GM10248 (cell line): Measurements from ENCODE around the gene SPRR2B.
"Not testable (repeated sequence)": the region's sequence is repeated elsewhere in the genome, so short reads cannot be mapped to it uniquely, and the experiment has no call there.

ENCODE experiments used
- CTCF ChIA-PET: fragments of 300-600 bp; sonication (Branson Sonifier 250); formaldehyde crosslinking; extraction: SDS; loops from one replicate; lab custom pipeline; 2021; ENCODE audit warnings: antibody characterized with exemption; lab: Yijun Ruan, JAX
- POLR2A ChIA-PET: fragments of 350-650 bp; sonication (Branson Sonifier 250); formaldehyde crosslinking; extraction: SDS; loops from one replicate; lab custom pipeline; 2020; ENCODE audit warnings: antibody characterized with exemption; lab: Yijun Ruan, JAX
- DNase-seq: peaks from one replicate; pipeline ENCODE4 v3.0.0; 2012; ENCODE audit errors: extremely low spot score
- CTCF ChIP-seq: IDR thresholded peaks from 2 replicates; pipeline ENCODE4 v1.5.1; 2012; ENCODE audit warnings: mild to moderate bottlenecking, low read depth; ENCODE audit errors: extremely low read depth, missing control alignments, control extremely low read depth

Gene SPRR2B

GRCh38 chr1:153070243-153070642 lies 1.2 kb downstream of the SPRR2B start:
- no peak for TF ChIP-seq CTCF
- POLR2A ChIA-PET, result no interaction called here
- DNase-seq, result no peak
- CTCF ChIA-PET, result interaction anchor here (1.3 to 1.6 kb wide), 2 partner anchors 19 to 123 kb away, joined by 3 to 4 read pairs; no protein-coding TSS in a partner anchor

- DNase-seq, result no peak
- ChIA-PET CTCF (interaction anchor here (1.3 to 2.2 kb wide), 4 partner anchors 12 to 162 kb away, joined by 3 to 6 read pairs (median 4); partner anchors contain the start of gene SPRR2B), POLR2A (no interaction called here)
- TF ChIP-seq CTCF, result no peak
Measured at GRCh38 chr1:153058826-153059784, 12.3 kb downstream of the SPRR2B start.

- POLR2A ChIA-PET, result no interaction called here
- TF ChIP-seq CTCF, result no peak
- CTCF ChIA-PET, result interaction anchor here (1.3 to 2.2 kb wide), 4 partner anchors 13 to 163 kb away, joined by 3 to 6 read pairs (median 4); partner anchors contain the start of gene SPRR2B
- DNase-seq, result no peak
Measured at GRCh38 chr1:153058154-153058553, 13.3 kb downstream of the SPRR2B start.

- no peak for TF ChIP-seq CTCF
- ChIA-PET POLR2A (no interaction called here), CTCF (interaction anchor here (1.5 to 2.2 kb wide), 3 partner anchors 12 to 17 kb away, joined by 3 to 6 read pairs (median 5); partner anchors contain the start of gene SPRR2B)
- no peak for DNase-seq
Measured at GRCh38 chr1:153057375-153057774, 14.0 kb downstream of the SPRR2B start, which contains the start of gene SPRR2A. SPRR2A (minus strand) TSS chr1:153057512; CDS start chr1:153056735, 777 bp downstream.

GRCh38 chr1:153056111-153056510 lies 15.3 kb downstream of the SPRR2B start:
- CTCF ChIA-PET, POLR2A ChIA-PET: not testable (repeated sequence)

GRCh38 chr1:153049211-153049610 lies 22.2 kb downstream of the SPRR2B start:
- no peak for DNase-seq
- no peak for TF ChIP-seq CTCF
- ChIA-PET CTCF (no interaction called here), POLR2A (no interaction called here)

More at GRCh38 chr1:153056111-153056510, 15.3 kb downstream of the SPRR2B start:
- DNase-seq, result not testable (repeated sequence)

- ChIA-PET CTCF (interaction anchor here (1.0 kb wide), 1 partner anchor 10 kb away, joined by 4 read pairs; no protein-coding TSS in a partner anchor), POLR2A (no interaction called here)
- no peak for TF ChIP-seq CTCF
- no peak for DNase-seq
Measured at GRCh38 chr1:153040950-153041631, 30.3 kb downstream of the SPRR2B start, which contains the start of gene SPRR2D. SPRR2D (minus strand) TSS chr1:153041120; CDS start chr1:153040346, 774 bp downstream.
